ENCODE data around the gene ZNF212.

DNA sequence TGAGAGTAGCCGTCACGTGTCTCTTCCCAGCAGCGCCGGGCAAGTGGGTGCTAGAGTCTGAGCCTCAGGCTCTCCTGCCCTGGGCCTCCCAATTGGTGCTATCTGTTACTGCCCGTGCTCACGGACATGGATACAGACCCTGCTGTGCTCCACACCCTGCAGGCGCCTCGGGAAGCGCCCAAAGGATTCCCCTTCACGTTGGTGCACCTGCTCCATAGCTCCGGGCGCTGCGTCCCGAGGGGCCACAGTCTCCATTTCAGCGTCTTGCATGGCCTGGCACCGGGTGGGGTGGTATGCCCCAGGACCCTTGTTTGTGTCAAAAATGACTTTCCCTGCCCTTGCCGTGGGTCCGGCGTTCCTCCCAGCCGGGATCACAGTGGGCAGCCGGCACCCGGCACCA is 13.8 kb upstream of the ZNF212 start:
- TF ChIP-seq POLR2A (IDR thresholded peaks at IDR 0.05) (no peak), CTCF (IDR thresholded peaks at IDR 0.05) (no peak)
